Stimulated activated CD8-positive, alpha-beta memory T cell treated with anti-CD3 and anti-CD28 coated beads, Interleukin-15, amount 100 ng/mL, for 1 hour (primary cell): ENCODE data around the gene AUTS2.

Experiments used
- DNase-seq: peaks from one replicate; pipeline ENCODE4 v3.0.0-alpha.2; 2020; ENCODE audit warnings: low read depth

The AUTS2 gene

GRCh38 chr7:70557338-70557737 is 959.1 kb downstream of the AUTS2 start:
- no peak for DNase-seq

- DNase-seq, result no peak
Observed at GRCh38 chr7:70559815-70560214, 961.5 kb downstream of the AUTS2 start.

GRCh38 chr7:70563960-70564359 is 965.7 kb downstream of the AUTS2 start:
- DNase-seq, result no peak

- no peak for DNase-seq
Observed at GRCh38 chr7:70565721-70566370, 967.6 kb downstream of the AUTS2 start.

GRCh38 chr7:70566671-70567070 is 968.4 kb downstream of the AUTS2 start:
- DNase-seq, result no peak

GRCh38 chr7:70568674-70569334 is 970.5 kb downstream of the AUTS2 start:
- DNase-seq, result no peak

GRCh38 chr7:70569335-70569819 is 971.1 kb downstream of the AUTS2 start:
- DNase-seq, result no peak

GRCh38 chr7:70570029-70570428 is 971.8 kb downstream of the AUTS2 start:
- no peak for DNase-seq

GRCh38 chr7:70570961-70571360 is 972.7 kb downstream of the AUTS2 start:
- DNase-seq, result no peak

- no peak for DNase-seq
Observed at GRCh38 chr7:70571403-70571934, 973.2 kb downstream of the AUTS2 start.

GRCh38 chr7:70571961-70572360 is 973.7 kb downstream of the AUTS2 start:
- no peak for DNase-seq

GRCh38 chr7:70572571-70572970 is 974.3 kb downstream of the AUTS2 start:
- DNase-seq, result no peak

GRCh38 chr7:70573071-70573661 is 974.9 kb downstream of the AUTS2 start:
- DNase-seq, result no peak

GRCh38 chr7:70573696-70574095 is 975.4 kb downstream of the AUTS2 start:
- DNase-seq, result no peak

GRCh38 chr7:70574314-70574834 is 976.1 kb downstream of the AUTS2 start:
- DNase-seq, result no peak

GRCh38 chr7:70574970-70575799 is 976.9 kb downstream of the AUTS2 start:
- DNase-seq, result no peak

GRCh38 chr7:70577078-70577477 is 978.8 kb downstream of the AUTS2 start:
- DNase-seq, result no peak

- DNase-seq, result no peak
Observed at GRCh38 chr7:70578131-70578530, 979.9 kb downstream of the AUTS2 start.

GRCh38 chr7:70579397-70580097 is 981.3 kb downstream of the AUTS2 start:
- DNase-seq, result no peak

- no peak for DNase-seq
Observed at GRCh38 chr7:70580161-70580560, 981.9 kb downstream of the AUTS2 start.
